ENCODE results near the gene SLAMF8. TPM values are rescaled to one million over a fixed set of nuclear protein-coding genes. Genes with fewer than 3 reads are reported as not detected.

SLAMF8 gene
- total RNA-seq, 1 experiment from 2014 or later, result not detected

DNA sequence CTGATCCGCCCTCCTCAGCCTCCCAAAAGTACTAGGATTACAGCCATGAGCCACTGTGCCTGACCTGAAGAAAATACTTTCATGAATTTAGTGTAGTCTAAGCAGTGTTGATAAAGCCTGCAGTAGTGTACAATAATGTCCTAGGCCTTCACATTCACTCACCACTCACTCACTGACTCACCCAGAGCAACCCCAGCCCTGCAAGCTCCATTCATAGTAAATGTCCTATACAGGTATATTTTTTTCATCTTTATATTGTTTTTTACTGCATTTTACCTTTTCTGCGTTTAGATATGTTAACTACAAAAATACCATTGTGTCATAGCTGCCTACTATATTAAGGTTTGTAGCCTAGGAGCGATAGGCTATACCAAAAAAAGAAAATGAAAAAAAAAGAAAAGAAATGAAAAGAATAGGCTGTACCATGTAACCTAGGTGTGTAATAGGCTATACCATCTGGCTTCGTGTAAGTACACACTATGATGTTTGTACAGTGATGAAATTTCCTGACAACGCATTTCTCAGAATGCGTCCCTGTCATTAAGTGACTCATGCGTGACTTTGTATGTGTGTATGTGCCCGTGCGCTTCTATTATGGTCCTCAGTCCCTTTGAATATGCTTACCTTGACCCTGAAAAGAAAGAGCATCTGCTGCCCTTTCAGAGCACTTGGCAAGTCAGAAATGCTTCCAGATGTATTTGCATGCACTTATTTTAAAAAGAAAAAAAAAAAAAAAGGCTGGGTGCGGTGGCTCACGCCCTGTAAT is 9.2 kb upstream of the SLAMF8 start:
- no peak overlapping the region for H2BK120ac ChIP-seq (ENCODE audit: low read depth, low read length, poor library complexity, severe bottlenecking)
- Mint-ChIP-seq H3K4me3 (no peak overlapping the region), H3K4me1 (peaks cover 4 to 8% of the 10 kb centered on the region in 2 experiments; a peak in 2 of 4 replicates), H3K9me3 (no peaks in the 10 kb centered on the region; a peak in 1 of 5 replicates), H3K27me3 (ENCODE audit: low read depth) (peaks cover 18% of the 10 kb centered on the region), H3K27ac (no peak overlapping the region), H3K36me3 (ENCODE audit: insufficient read depth in 1 of 3, low read depth in 3 of 3) (no peaks in the 10 kb centered on the region)
- no peak overlapping the region for H2BK20ac ChIP-seq (ENCODE audit: low read depth, low read length, poor library complexity, severe bottlenecking)
- whole genome bisulfite sequencing (ENCODE audit: extremely low coverage, insufficient read length, low lambda C conversion rate), result no CpG with 5 or more reads among the region's 11 CpGs
- no peaks in the 10 kb centered on the region for H3K23me2 ChIP-seq (ENCODE audit: insufficient read length, low read depth, low read length, poor library complexity, severe bottlenecking)
- no peaks in the 10 kb centered on the region for H4K20me1 ChIP-seq (ENCODE audit: control insufficient read depth, insufficient read depth, insufficient read length)
- H2BK5ac ChIP-seq (ENCODE audit: insufficient read length, low read length), result no peak overlapping the region
- H3K4me1 ChIP-seq (ENCODE audit: insufficient read depth, low read length), result peaks cover 2% of the 10 kb centered on the region; the same call in 1 of the 2 replicates
- no peaks in the 10 kb centered on the region for H3K79me2 ChIP-seq (ENCODE audit: insufficient read depth, low read length)
- H3T11ph ChIP-seq (ENCODE audit: low read length), result no peak overlapping the region
- no peaks in the 10 kb centered on the region for H3K79me1 ChIP-seq (ENCODE audit: insufficient read depth, low read depth, low read length, poor library complexity, severe bottlenecking)
- H3K9ac ChIP-seq (ENCODE audit: extremely low read depth, insufficient read length, low read length), result no peak overlapping the region
- no peak overlapping the region for H3K4ac ChIP-seq (ENCODE audit: low read depth, low read length)
- DNase-seq, result no peak
- H2AFZ ChIP-seq (ENCODE audit: low read length), result no peak overlapping the region
- H4K5ac ChIP-seq (ENCODE audit: insufficient read length, low read depth, low read length), result no peak overlapping the region
- H3K56ac ChIP-seq (ENCODE audit: insufficient read length, low read depth, low read length), result no peak overlapping the region
- no peak overlapping the region for H4K91ac ChIP-seq (ENCODE audit: insufficient read length, low read depth, low read length)
- H3K9me3 ChIP-seq (ENCODE audit: control insufficient read depth, low read depth, low read length), result no peaks in the 10 kb centered on the region
- no peak overlapping the region for H2AK5ac ChIP-seq (ENCODE audit: insufficient read length, low read length)
- no peak overlapping the region for H3K14ac ChIP-seq (ENCODE audit: insufficient read depth, low read length)
- no peak overlapping the region for H3K27ac ChIP-seq (ENCODE audit: insufficient read length, low read depth, low read length)
- no peaks in the 10 kb centered on the region for H3K27me3 ChIP-seq (ENCODE audit: insufficient read depth, low read length)
- H4K8ac ChIP-seq (replicated peaks; ENCODE audit: insufficient read length, low read depth, low read length), result no peak overlapping the region
- TF ChIP-seq, protein P1, sequence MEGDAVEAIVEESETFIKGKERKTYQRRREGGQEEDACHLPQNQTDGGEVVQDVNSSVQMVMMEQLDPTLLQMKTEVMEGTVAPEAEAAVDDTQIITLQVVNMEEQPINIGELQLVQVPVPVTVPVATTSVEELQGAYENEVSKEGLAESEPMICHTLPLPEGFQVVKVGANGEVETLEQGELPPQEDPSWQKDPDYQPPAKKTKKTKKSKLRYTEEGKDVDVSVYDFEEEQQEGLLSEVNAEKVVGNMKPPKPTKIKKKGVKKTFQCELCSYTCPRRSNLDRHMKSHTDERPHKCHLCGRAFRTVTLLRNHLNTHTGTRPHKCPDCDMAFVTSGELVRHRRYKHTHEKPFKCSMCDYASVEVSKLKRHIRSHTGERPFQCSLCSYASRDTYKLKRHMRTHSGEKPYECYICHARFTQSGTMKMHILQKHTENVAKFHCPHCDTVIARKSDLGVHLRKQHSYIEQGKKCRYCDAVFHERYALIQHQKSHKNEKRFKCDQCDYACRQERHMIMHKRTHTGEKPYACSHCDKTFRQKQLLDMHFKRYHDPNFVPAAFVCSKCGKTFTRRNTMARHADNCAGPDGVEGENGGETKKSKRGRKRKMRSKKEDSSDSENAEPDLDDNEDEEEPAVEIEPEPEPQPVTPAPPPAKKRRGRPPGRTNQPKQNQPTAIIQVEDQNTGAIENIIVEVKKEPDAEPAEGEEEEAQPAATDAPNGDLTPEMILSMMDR (conservative IDR thresholded peaks at IDR 0.05), result no peak
- no peak overlapping the region for H2BK15ac ChIP-seq (ENCODE audit: low read depth, low read length)
- H2BK12ac ChIP-seq (ENCODE audit: insufficient read length, low read depth, low read length), result no peak overlapping the region
- H3K4me2 ChIP-seq (ENCODE audit: insufficient read depth, insufficient read length, low read length), result no peak overlapping the region
- no peak overlapping the region for H3K18ac ChIP-seq (ENCODE audit: insufficient read length, low read depth, low read length)
- no peak overlapping the region for H3K23ac ChIP-seq (ENCODE audit: insufficient read length, low read depth, low read length)
